Measurements from ENCODE around the gene DDR2. TPM values are rescaled to one million over a fixed set of nuclear protein-coding genes. Genes with fewer than 3 reads are reported as not detected.
A peak's percentile ranks its signal among the peaks of the same experiment; 100 is the strongest.
"Not testable (repeated sequence)": the region's sequence is repeated elsewhere in the genome, so short reads cannot be mapped to it uniquely, and the experiment has no call there.

Gene DDR2
- total RNA-seq, 2 experiments from 2014 or later = 0.02 to 0.35 TPM

GRCh38 chr1:162796617-162797279, 164.5 kb downstream of the DDR2 start:
- H3K27me3 Mint-ChIP-seq, POLR2A ChIA-PET, H3K9me3 Mint-ChIP-seq, CTCF ChIA-PET, H3K27ac Mint-ChIP-seq, H3K4me3 Mint-ChIP-seq, DNase-seq: not testable (repeated sequence)
- peaks cover 37% of the 10 kb centered on the region for H3K36me3 Mint-ChIP-seq (ENCODE audit: low read depth)
- H3K4me1 Mint-ChIP-seq = peaks cover 14% of the 10 kb centered on the region

GRCh38 chr1:162799995-162800830, 167.9 kb downstream of the DDR2 start:
- H3K27ac Mint-ChIP-seq, POLR2A ChIA-PET, H3K9me3 Mint-ChIP-seq, H3K4me3 Mint-ChIP-seq, H3K4me1 Mint-ChIP-seq, DNase-seq, H3K27me3 Mint-ChIP-seq: not testable (repeated sequence)
- CTCF ChIA-PET = interaction anchor here (0.9 kb wide), 1 partner anchor 183 kb away, joined by 3 read pairs; no protein-coding TSS in a partner anchor
- peaks cover 48% of the 10 kb centered on the region for H3K36me3 Mint-ChIP-seq (ENCODE audit: low read depth)

- H3K27me3 Mint-ChIP-seq, H3K4me1 Mint-ChIP-seq, POLR2A ChIA-PET, H3K27ac Mint-ChIP-seq, H3K9me3 Mint-ChIP-seq, CTCF ChIA-PET, DNase-seq, H3K4me3 Mint-ChIP-seq: not testable (repeated sequence)
- H3K36me3 Mint-ChIP-seq (ENCODE audit: low read depth) = peaks cover 65% of the 10 kb centered on the region
Measured at GRCh38 chr1:162807503-162807902, 175.2 kb downstream of the DDR2 start.

GRCh38 chr1:162812357-162812756, 180.1 kb downstream of the DDR2 start:
- H3K36me3 Mint-ChIP-seq (ENCODE audit: low read depth) = peaks cover 31% of the 10 kb centered on the region
- H3K4me1 Mint-ChIP-seq, CTCF ChIA-PET, DNase-seq, H3K27me3 Mint-ChIP-seq, H3K9me3 Mint-ChIP-seq, H3K4me3 Mint-ChIP-seq, POLR2A ChIA-PET, H3K27ac Mint-ChIP-seq: not testable (repeated sequence)

- DNase-seq; CTCF ChIA-PET; H3K27ac Mint-ChIP-seq; H3K9me3 Mint-ChIP-seq; H3K36me3 Mint-ChIP-seq (ENCODE audit: low read depth); POLR2A ChIA-PET; H3K4me3 Mint-ChIP-seq: not testable (repeated sequence)
- Mint-ChIP-seq H3K27me3 (peaks cover 21% of the 10 kb centered on the region), H3K4me1 (peaks cover 14% of the 10 kb centered on the region)
Measured at GRCh38 chr1:162818136-162818535, 185.9 kb downstream of the DDR2 start.

DNA sequence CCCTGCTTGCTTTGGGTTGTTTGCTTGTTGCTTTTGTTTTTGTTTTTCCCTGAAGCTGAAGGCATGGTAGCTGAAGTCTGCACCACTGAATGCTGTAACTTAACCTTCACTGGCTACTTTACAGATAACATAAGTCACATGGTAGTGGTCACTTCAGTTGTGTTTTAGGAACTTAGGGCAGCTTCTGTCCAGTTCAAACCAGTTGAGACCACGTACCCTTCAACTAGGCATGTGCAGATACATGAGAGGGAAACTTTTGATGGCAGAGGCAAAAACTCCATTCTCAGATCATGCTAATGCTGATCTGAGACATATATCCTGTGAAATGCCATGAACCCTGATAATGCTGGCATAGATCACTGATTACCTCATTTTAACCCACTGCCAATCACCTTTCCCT, 186.4 kb downstream of the DDR2 start:
- peaks cover 25% of the 10 kb centered on the region for H3K27me3 Mint-ChIP-seq
- H3K36me3 Mint-ChIP-seq (ENCODE audit: low read depth); H3K9me3 Mint-ChIP-seq; CTCF ChIA-PET; POLR2A ChIA-PET; H3K27ac Mint-ChIP-seq; DNase-seq; H3K4me3 Mint-ChIP-seq: not testable (repeated sequence)
- H3K4me1 Mint-ChIP-seq = peaks cover 16% of the 10 kb centered on the region

GRCh38 chr1:162822391-162823200, 190.3 kb downstream of the DDR2 start:
- POLR2A ChIA-PET = no interaction called here

GRCh38 chr1:162823231-162823630, 191.0 kb downstream of the DDR2 start:
- ChIA-PET CTCF (interaction anchor here (1.5 kb wide), 1 partner anchor 30 kb away, joined by 4 read pairs; no protein-coding TSS in a partner anchor), POLR2A (no interaction called here)
- DNase-seq = no peak
- no peaks in the 10 kb centered on the region for H3K9me3 Mint-ChIP-seq
- peaks cover 40% of the 10 kb centered on the region for H3K27me3 Mint-ChIP-seq
- H3K36me3 Mint-ChIP-seq (ENCODE audit: low read depth) = no peaks in the 10 kb centered on the region
- no peak overlapping the region for H3K27ac Mint-ChIP-seq
- no peak overlapping the region for H3K4me3 Mint-ChIP-seq
- H3K4me1 Mint-ChIP-seq = peaks cover 16% of the 10 kb centered on the region

More at GRCh38 chr1:162822391-162823200, 190.3 kb downstream of the DDR2 start:
- Mint-ChIP-seq H3K9me3 (no peaks in the 10 kb centered on the region), H3K4me3 (peak overlapping the region; percentile 55), H3K4me1 (peaks cover 16% of the 10 kb centered on the region), H3K27me3 (peaks cover 39% of the 10 kb centered on the region), H3K36me3 (ENCODE audit: low read depth) (no peaks in the 10 kb centered on the region), H3K27ac (no peak overlapping the region)
- CTCF ChIA-PET = interaction anchor here (1.5 kb wide), 1 partner anchor 31 kb away, joined by 4 read pairs; no protein-coding TSS in a partner anchor
- no peak for DNase-seq

- no peak for DNase-seq
- no peak overlapping the region for H3K27ac Mint-ChIP-seq
- ChIA-PET CTCF (interaction anchor here (1.5 kb wide), 1 partner anchor 30 kb away, joined by 4 read pairs; no protein-coding TSS in a partner anchor), POLR2A (no interaction called here)
- H3K36me3 Mint-ChIP-seq (ENCODE audit: low read depth) = no peaks in the 10 kb centered on the region
- H3K4me1 Mint-ChIP-seq = peaks cover 16% of the 10 kb centered on the region
- H3K4me3 Mint-ChIP-seq = no peak overlapping the region
- H3K9me3 Mint-ChIP-seq = no peaks in the 10 kb centered on the region
- H3K27me3 Mint-ChIP-seq = peaks cover 46% of the 10 kb centered on the region
Measured at GRCh38 chr1:162823771-162824525, 191.7 kb downstream of the DDR2 start.

DNA sequence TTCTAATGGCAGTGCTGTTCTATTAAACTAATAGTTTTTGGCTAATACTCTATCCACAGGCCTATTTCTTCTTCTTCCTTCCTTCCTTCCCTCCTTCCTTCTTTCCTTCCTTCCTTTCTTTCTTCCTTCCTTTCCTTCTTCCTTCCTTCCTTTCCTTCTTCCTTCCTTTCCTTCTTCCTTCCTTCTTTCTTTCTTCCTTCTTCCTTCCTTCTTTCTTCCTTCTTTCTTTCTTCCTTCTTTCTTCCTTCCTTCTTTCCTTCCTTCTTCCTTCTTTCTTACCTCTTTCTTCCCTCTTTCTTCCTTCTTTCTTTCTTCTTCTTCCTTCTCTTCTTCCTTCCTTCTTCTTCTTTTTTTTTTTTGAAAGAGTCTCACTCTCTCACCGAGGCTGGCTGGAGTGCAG, 197.0 kb downstream of the DDR2 start:
- ChIA-PET POLR2A (no interaction called here), CTCF (no interaction called here)
- Mint-ChIP-seq H3K27me3 (peaks cover 31% of the 10 kb centered on the region), H3K4me3 (no peak overlapping the region), H3K36me3 (ENCODE audit: low read depth) (peaks cover 5% of the 10 kb centered on the region), H3K9me3 (peaks cover 8% of the 10 kb centered on the region), H3K27ac (no peak overlapping the region), H3K4me1 (peaks cover 9% of the 10 kb centered on the region)
- DNase-seq = no peak

- Mint-ChIP-seq H3K9me3 (peaks cover 19% of the 10 kb centered on the region), H3K36me3 (ENCODE audit: low read depth) (peaks cover 14% of the 10 kb centered on the region), H3K27ac (no peak overlapping the region), H3K4me1 (peaks cover 29% of the 10 kb centered on the region), H3K27me3 (peaks cover 21% of the 10 kb centered on the region), H3K4me3 (no peak overlapping the region)
- no peak for DNase-seq
- CTCF ChIA-PET = no interaction called here
- POLR2A ChIA-PET = no interaction called here
Measured at GRCh38 chr1:162832470-162832869, 200.2 kb downstream of the DDR2 start.

DNA sequence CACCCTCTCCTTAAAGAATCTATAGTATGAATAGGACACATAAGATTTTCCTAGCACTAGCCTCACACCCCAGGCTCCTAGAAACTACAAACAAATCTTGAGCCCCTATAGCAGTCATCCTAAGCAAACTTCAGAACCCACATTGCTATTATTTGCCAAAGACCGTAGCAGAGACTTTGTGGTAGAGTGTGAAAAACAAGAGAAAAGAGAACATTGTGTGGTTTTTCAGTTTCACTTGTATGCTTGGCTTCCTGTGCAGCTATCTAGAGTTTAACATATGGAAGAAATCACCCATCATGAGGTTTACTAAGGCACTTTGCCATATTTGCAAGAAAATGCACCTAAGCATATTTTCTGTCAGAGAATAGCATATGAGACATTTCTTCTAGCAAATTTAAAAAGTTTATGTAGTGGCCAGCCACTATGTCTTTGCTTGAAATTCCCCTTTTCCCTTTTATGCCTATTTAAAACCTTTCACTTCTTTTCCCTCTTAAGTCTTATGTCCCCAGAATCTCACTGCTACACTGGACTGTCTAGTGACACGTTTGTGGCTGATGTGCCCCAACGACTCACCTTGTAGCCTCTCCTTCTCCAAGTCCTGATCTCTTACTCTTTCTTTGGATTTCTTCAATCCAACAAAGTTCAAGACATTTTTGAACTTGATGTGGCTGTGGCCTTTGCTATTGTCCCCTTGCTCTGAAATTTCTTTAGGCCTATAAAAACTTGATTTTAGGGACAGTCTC, 203.1 kb downstream of the DDR2 start:
- DNase-seq = no peak
- Mint-ChIP-seq H3K36me3 (ENCODE audit: low read depth) (peaks cover 20% of the 10 kb centered on the region), H3K9me3 (peaks cover 35% of the 10 kb centered on the region), H3K4me3 (no peak overlapping the region), H3K27me3 (peaks cover 17% of the 10 kb centered on the region), H3K4me1 (peaks cover 29% of the 10 kb centered on the region), H3K27ac (peak overlapping the region; percentile 42)
- ChIA-PET CTCF (interaction anchor here (0.6 kb wide), 1 partner anchor 342 kb away, joined by 3 read pairs; no protein-coding TSS in a partner anchor), POLR2A (no interaction called here)
